Osteoblast (primary cell): ENCODE measurements around the gene CFAP99. TPM values are rescaled to one million over a fixed set of nuclear protein-coding genes. Genes with fewer than 3 reads are reported as not detected.
A peak's percentile ranks its signal among the peaks of the same experiment; 100 is the strongest.

ENCODE experiments used
- DNase-seq: peaks from one replicate; pipeline ENCODE4 v3.0.0; 2011; ENCODE audit warnings: low spot score, mixed read lengths; ENCODE audit not compliant: insufficient read length; ENCODE audit errors: missing footprints
- H2AFZ ChIP-seq: 2 replicates; pipeline ENCODE4 v1.6.0; 2011; ENCODE audit warnings: mild to moderate bottlenecking, low read length
- H3K27ac ChIP-seq: 2 replicates; pipeline ENCODE4 v1.5.1; 2011; ENCODE audit warnings: mild to moderate bottlenecking, low read depth, low read length, moderate library complexity
- H3K27me3 ChIP-seq: 2 replicates; pipeline ENCODE4 v1.6.0; 2012; ENCODE audit warnings: mild to moderate bottlenecking, control low read depth, inconsistent platforms, low read length, moderate library complexity; ENCODE audit not compliant: insufficient read depth
- H3K36me3 ChIP-seq: 2 replicates; pipeline ENCODE4 v1.5.1; 2011; ENCODE audit warnings: mild to moderate bottlenecking, low read length, control low read depth, moderate library complexity; ENCODE audit not compliant: insufficient read depth
- H3K4me1 ChIP-seq: 2 replicates; pipeline ENCODE4 v1.5.1; 2011; ENCODE audit warnings: mild to moderate bottlenecking, low read length, control low read depth, moderate library complexity; ENCODE audit not compliant: insufficient read depth
- H3K4me2 ChIP-seq: 2 replicates; pipeline ENCODE4 v1.6.0; 2011; ENCODE audit warnings: mild to moderate bottlenecking, low read length; ENCODE audit not compliant: insufficient read depth
- H3K4me3 ChIP-seq: fragments of 200-600 bp; sonication (generic); 3 replicates; pipeline ENCODE4 v1.5.1; 2012; ENCODE audit warnings: mild to moderate bottlenecking, low read length, inconsistent platforms; ENCODE audit not compliant: insufficient read depth
- H3K79me2 ChIP-seq: 2 replicates; pipeline ENCODE4 v1.6.0; 2012; ENCODE audit warnings: mild to moderate bottlenecking, low read length, control low read depth, inconsistent platforms; ENCODE audit not compliant: insufficient read depth
- H3K9me3 ChIP-seq: 2 replicates; pipeline ENCODE4 v1.5.1; 2011; ENCODE audit warnings: low read depth, low read length, control low read depth
- H4K20me1 ChIP-seq: 2 replicates; pipeline ENCODE4 v1.6.0; 2012; ENCODE audit warnings: mild to moderate bottlenecking, low read length, control low read depth; ENCODE audit not compliant: insufficient read depth
- CTCF ChIP-seq: IDR thresholded peaks from 2 replicates; pipeline ENCODE4 v1.5.1; 2011; ENCODE audit warnings: mild to moderate bottlenecking, low read depth, low read length, moderate library complexity; ENCODE audit errors: extremely low read depth
- total RNA-seq: library from RNA; depleted of rRNA; stranded (reverse); fragments of >200 nt; gene quantifications from 2 replicates; pipeline ENCODE4 v1.2.3, GENCODE V29; 2012

CFAP99 gene
- total RNA-seq, 1 donor = under 0.01 TPM

GRCh38 chr4:2390146-2390545 lies 28.6 kb upstream of the CFAP99 start:
- no peaks in the 10 kb centered on the region for H3K36me3 ChIP-seq
- peaks cover 3% of the 10 kb centered on the region for H3K4me1 ChIP-seq
- H3K4me3 ChIP-seq = no peak overlapping the region
- DNase-seq = peak; percentile 41
- H3K4me2 ChIP-seq = no peak overlapping the region
- H3K27ac ChIP-seq = no peak overlapping the region
- no peak for TF ChIP-seq CTCF
- no peaks in the 10 kb centered on the region for H3K79me2 ChIP-seq
- no peaks in the 10 kb centered on the region for H3K9me3 ChIP-seq
- no peak overlapping the region for H2AFZ ChIP-seq
- H3K27me3 ChIP-seq = peaks cover 36% of the 10 kb centered on the region
- no peaks in the 10 kb centered on the region for H4K20me1 ChIP-seq

GRCh38 chr4:2390784-2391421 lies 27.9 kb upstream of the CFAP99 start:
- Histone ChIP-seq H3K27me3 (peaks cover 36% of the 10 kb centered on the region), H2AFZ (no peak overlapping the region), H3K36me3 (no peaks in the 10 kb centered on the region), H4K20me1 (no peaks in the 10 kb centered on the region), H3K27ac (no peak overlapping the region), H3K4me3 (no peak overlapping the region), H3K9me3 (no peaks in the 10 kb centered on the region), H3K4me1 (peaks cover 3% of the 10 kb centered on the region), H3K79me2 (no peaks in the 10 kb centered on the region), H3K4me2 (no peak overlapping the region)
- DNase-seq = peak; percentile 17
- TF ChIP-seq CTCF = no peak

GRCh38 chr4:2393353-2394270 lies 25.1 kb upstream of the CFAP99 start:
- Histone ChIP-seq H3K4me3 (peak overlapping the region; percentile 48), H2AFZ (peak overlapping the region; percentile 65), H3K27me3 (peaks cover 36% of the 10 kb centered on the region), H3K27ac (no peak overlapping the region), H3K4me2 (peak overlapping the region; percentile 66), H3K9me3 (no peaks in the 10 kb centered on the region), H3K36me3 (no peaks in the 10 kb centered on the region), H3K4me1 (peaks cover 3% of the 10 kb centered on the region), H3K79me2 (no peaks in the 10 kb centered on the region), H4K20me1 (no peaks in the 10 kb centered on the region)
- peak; percentile 58 for DNase-seq
- no peak for TF ChIP-seq CTCF

- no peak overlapping the region for H2AFZ ChIP-seq
- no peak for TF ChIP-seq CTCF
- no peak overlapping the region for H3K27ac ChIP-seq
- H3K4me3 ChIP-seq = no peak overlapping the region
- no peaks in the 10 kb centered on the region for H4K20me1 ChIP-seq
- no peaks in the 10 kb centered on the region for H3K79me2 ChIP-seq
- H3K9me3 ChIP-seq = no peaks in the 10 kb centered on the region
- peak; percentile 3 for DNase-seq
- H3K4me1 ChIP-seq = peaks cover 3% of the 10 kb centered on the region
- no peaks in the 10 kb centered on the region for H3K36me3 ChIP-seq
- no peak overlapping the region for H3K4me2 ChIP-seq
- peaks cover 30% of the 10 kb centered on the region for H3K27me3 ChIP-seq
Observed at GRCh38 chr4:2394528-2394927, 24.2 kb upstream of the CFAP99 start.
